ENCODE results near the gene CPN1.

DNA sequence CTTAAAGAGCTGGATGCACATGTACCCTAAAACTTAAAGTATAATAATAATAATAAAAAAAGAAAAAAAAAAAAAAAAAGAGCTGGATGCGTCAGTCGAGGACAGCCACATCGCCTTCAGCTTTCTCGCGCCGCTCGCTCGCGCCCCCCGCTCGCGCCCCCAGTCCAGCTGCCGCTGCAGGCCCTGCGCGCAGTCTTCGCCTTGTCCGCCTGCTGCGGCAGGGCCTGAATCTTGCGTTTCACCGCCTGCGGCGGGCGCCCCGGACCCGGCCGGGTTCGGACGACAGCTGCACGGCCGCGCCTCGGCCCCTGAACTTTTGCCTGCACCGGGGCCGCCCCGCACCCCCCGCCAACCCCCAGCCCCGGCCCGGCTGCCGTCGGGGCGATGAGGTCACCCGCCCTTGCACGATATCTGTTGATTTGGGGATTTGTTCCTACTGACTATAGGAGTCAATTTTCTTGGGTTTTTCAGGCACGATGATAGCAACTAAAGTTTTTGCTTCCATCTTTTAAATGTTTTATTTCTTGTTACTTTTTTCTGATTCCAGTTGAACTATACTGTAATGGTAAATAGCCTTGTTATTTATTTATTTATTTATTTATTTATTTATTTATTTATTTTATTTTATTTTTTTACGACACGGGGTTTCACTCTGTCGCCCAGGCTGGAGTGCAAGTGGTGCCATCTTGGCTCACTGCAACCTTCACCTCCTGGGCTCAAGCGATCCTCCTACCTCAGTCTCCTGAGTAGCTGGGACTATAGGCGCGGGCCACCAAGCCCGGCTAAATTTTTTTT, 33.5 kb upstream of the CPN1 start:
- TF ChIP-seq POLR2AphosphoS5 (IDR thresholded peaks at IDR 0.05), result no peak
- TF ChIP-seq, protein P1, sequence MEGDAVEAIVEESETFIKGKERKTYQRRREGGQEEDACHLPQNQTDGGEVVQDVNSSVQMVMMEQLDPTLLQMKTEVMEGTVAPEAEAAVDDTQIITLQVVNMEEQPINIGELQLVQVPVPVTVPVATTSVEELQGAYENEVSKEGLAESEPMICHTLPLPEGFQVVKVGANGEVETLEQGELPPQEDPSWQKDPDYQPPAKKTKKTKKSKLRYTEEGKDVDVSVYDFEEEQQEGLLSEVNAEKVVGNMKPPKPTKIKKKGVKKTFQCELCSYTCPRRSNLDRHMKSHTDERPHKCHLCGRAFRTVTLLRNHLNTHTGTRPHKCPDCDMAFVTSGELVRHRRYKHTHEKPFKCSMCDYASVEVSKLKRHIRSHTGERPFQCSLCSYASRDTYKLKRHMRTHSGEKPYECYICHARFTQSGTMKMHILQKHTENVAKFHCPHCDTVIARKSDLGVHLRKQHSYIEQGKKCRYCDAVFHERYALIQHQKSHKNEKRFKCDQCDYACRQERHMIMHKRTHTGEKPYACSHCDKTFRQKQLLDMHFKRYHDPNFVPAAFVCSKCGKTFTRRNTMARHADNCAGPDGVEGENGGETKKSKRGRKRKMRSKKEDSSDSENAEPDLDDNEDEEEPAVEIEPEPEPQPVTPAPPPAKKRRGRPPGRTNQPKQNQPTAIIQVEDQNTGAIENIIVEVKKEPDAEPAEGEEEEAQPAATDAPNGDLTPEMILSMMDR (IDR thresholded peaks at IDR 0.05), result no peak
- no peak for TF ChIP-seq POLR2A (IDR thresholded peaks at IDR 0.05)
